Kidney epithelial cell (primary cell): Measurements from ENCODE around the gene ZDHHC6. TPM values are rescaled to one million over a fixed set of nuclear protein-coding genes. Genes with fewer than 3 reads are reported as not detected.

Experiments
- DNase-seq: peaks from one replicate; pipeline ENCODE4 v3.0.0-alpha.2; 2010; ENCODE audit warnings: low read depth
- H3K27me3 ChIP-seq: 2 replicates; pipeline ENCODE4 v1.6.0; 2011; ENCODE audit warnings: low read length; ENCODE audit not compliant: control insufficient read depth, insufficient read depth
- H3K36me3 ChIP-seq: 2 replicates; pipeline ENCODE4 v1.5.1; 2011; ENCODE audit warnings: low read length; ENCODE audit not compliant: control insufficient read depth, insufficient read depth
- H3K4me3 ChIP-seq: 2 replicates; pipeline ENCODE4 v1.5.1; 2011; ENCODE audit warnings: low read depth, mild to moderate bottlenecking, control low read depth, low read length
- CTCF ChIP-seq: IDR thresholded peaks from 2 replicates; pipeline ENCODE4 v1.5.1; 2011; ENCODE audit warnings: mild to moderate bottlenecking, moderate library complexity, low read length, control low read depth, inconsistent platforms; ENCODE audit not compliant: insufficient read depth, poor library complexity, severe bottlenecking
- total RNA-seq: library from RNA; depleted of rRNA; stranded (reverse); fragments of >200 nt; gene quantifications from 2 replicates; pipeline ENCODE4 v1.2.3, GENCODE V29; 2015

Gene ZDHHC6
- total RNA-seq, 1 donor from 2014 or later: 21.8 TPM

GRCh38 chr10:112434988-112435619 is 11.6 kb downstream of the ZDHHC6 start:
- H3K36me3 ChIP-seq: no peaks in the 10 kb centered on the region
- no peak for DNase-seq
- no peaks in the 10 kb centered on the region for H3K27me3 ChIP-seq

GRCh38 chr10:112433136-112433535 is 13.6 kb downstream of the ZDHHC6 start:
- Histone ChIP-seq H3K27me3 (no peaks in the 10 kb centered on the region), H3K36me3 (no peaks in the 10 kb centered on the region), H3K4me3 (no peak overlapping the region)
- no peak for DNase-seq
- no peak for TF ChIP-seq CTCF

More at GRCh38 chr10:112434988-112435619, 11.6 kb downstream of the ZDHHC6 start:
- H3K4me3 ChIP-seq: no peak overlapping the region
- TF ChIP-seq CTCF: peak; percentile 18

GRCh38 chr10:112429654-112430230 is 17.0 kb downstream of the ZDHHC6 start:
- DNase-seq: no peak
- no peak overlapping the region for H3K4me3 ChIP-seq
- no peak for TF ChIP-seq CTCF
- H3K36me3 ChIP-seq: no peaks in the 10 kb centered on the region
- H3K27me3 ChIP-seq: no peaks in the 10 kb centered on the region

GRCh38 chr10:112429147-112429546 is 17.6 kb downstream of the ZDHHC6 start:
- Histone ChIP-seq H3K36me3 (no peaks in the 10 kb centered on the region), H3K4me3 (no peak overlapping the region), H3K27me3 (no peaks in the 10 kb centered on the region)
- TF ChIP-seq CTCF: no peak
- no peak for DNase-seq

GRCh38 chr10:112426111-112426510 is 20.6 kb downstream of the ZDHHC6 start:
- H3K4me3 ChIP-seq: no peak overlapping the region
- no peak for DNase-seq
- TF ChIP-seq CTCF: no peak
- no peaks in the 10 kb centered on the region for H3K36me3 ChIP-seq
- H3K27me3 ChIP-seq: no peaks in the 10 kb centered on the region

GRCh38 chr10:112424651-112425050 is 22.1 kb downstream of the ZDHHC6 start:
- DNase-seq: no peak
- TF ChIP-seq CTCF: no peak
- H3K27me3 ChIP-seq: no peaks in the 10 kb centered on the region
- H3K36me3 ChIP-seq: no peaks in the 10 kb centered on the region
- H3K4me3 ChIP-seq: no peak overlapping the region
